Ovary (tissue), 9 donors: ENCODE results near the gene SMIM13. TPM values are rescaled to one million over a fixed set of nuclear protein-coding genes. Genes with fewer than 3 reads are reported as not detected.

Experiments used
- DNase-seq, 5 donors: peaks; one replicate each; pipeline ENCODE4 v3.0.0-alpha.2; 2019 to 2020
- H3K27ac ChIP-seq, 2 donors: fragments of 200-600 bp; one replicate each; pipeline versions ENCODE4 v1.5.1 to v1.8.0; 2019 to 2022
- H3K27me3 ChIP-seq: fragments of 200-600 bp; one replicate; pipeline ENCODE4 v1.8.0; 2022
- H3K36me3 ChIP-seq: fragments of 200-600 bp; sonication (generic); one replicate; pipeline ENCODE4 v1.5.1; 2019
- H3K4me1 ChIP-seq: one replicate; pipeline ENCODE4 v1.8.1; 2013; ENCODE audit warnings: mild to moderate bottlenecking, moderate library complexity; ENCODE audit not compliant: insufficient read depth
- H3K4me3 ChIP-seq: fragments of 200-600 bp; sonication (generic); one replicate; pipeline ENCODE4 v1.5.1; 2017
- H3K9me3 ChIP-seq, 2 donors: fragments of 200-600 bp in 1 of 2; sonication (generic) in 1 of 2; one replicate each; pipeline versions ENCODE4 v1.5.1 to v1.8.1; 2013 to 2019; ENCODE audit warnings: mild to moderate bottlenecking in 1 of 2, moderate library complexity in 1 of 2
- EP300 ChIP-seq: sonication (generic); formaldehyde crosslinking; IDR thresholded peaks from one replicate; pipeline ENCODE4 v1.6.1; 2017; ENCODE audit warnings: antibody characterized with exemption
- POLR2A ChIP-seq: fragments of 450-650 bp; IDR thresholded peaks from one replicate; pipeline ENCODE4 v1.6.1; 2017; ENCODE audit warnings: antibody characterized with exemption, mild to moderate bottlenecking, moderate library complexity
- WGBS, 3 donors: extraction: QIAGEN DNeasy Blood & Tissue Kit in 1 of 3; methylation state at CpG; one replicate each; pipeline versions ENCODE4 v1.1.5 to v1.1.7; 2013 to 2017; 5-methylcytosine and 5-hydroxymethylcytosine counted together
- intact Hi-C, 4 donors: fragments of 100-400 bp; cut with DNase I; formaldehyde crosslinking; loops; one replicate each; pipeline versions ENCODE4 v1.11.0 to v1.15.1; 2022 to 2023
- polyA plus RNA-seq, 2 donors: library from polyadenylated mRNA; stranded (reverse); fragments of 200-250 nt in 1 of 2; fragments of 350-450 nt in 1 of 2; fragmentation: Illumina TruSeq in 1 of 2; extraction: RNeasy Lipid Tissue Mini Kit (QIAGEN cat#74804) in 1 of 2; gene quantifications; one replicate each; pipeline ENCODE4 v1.2.3, GENCODE V29; 2013 to 2014
- total RNA-seq, 7 donors: library from RNA; depleted of rRNA in 2 of 7; stranded (reverse); fragments of >200 nt in 2 of 7; fragmentation: NEBNext Ultra II Directional in 3 of 7; extraction: Animal tissue kit (Norgen Biotek cat#: 25700) in 3 of 7; gene quantifications; one replicate each; pipeline versions ENCODE4 v1.1.0 to v1.2.4, GENCODE V29; 2016 to 2023
- TF ChIP-seq, protein P1 (sequence below), 3 donors: fragments of 450-650 bp in 2 of 3; fragments of 200-600 bp in 1 of 3; IDR thresholded peaks; one replicate each; pipeline versions ENCODE4 v1.5.1 to v1.8.0; 2016 to 2022; ENCODE audit warnings: antibody characterized with exemption in 3 of 3, mild to moderate bottlenecking in 1 of 3
- donor health status: DM: no; HTN: no; CAD: no; lungs with moderate emphysema.
- donor health status: DM: no; HTN: no; CAD: no.
- donor health status: Bipolar disorder and iron deficiency.
- donor health status: DM: yes; HTN: yes; CAD: no.
- donor health status: DM: no; HTN: no; CAD: no.
- donor health status: DM: yes; HTN: yes; CAD: no.

The SMIM13 gene
- total and polyA plus RNA-seq, 9 donors, result 3.6 to 8.4 (median 6.0) TPM

- no peak for DNase-seq
- no peak for TF ChIP-seq EP300
- TF ChIP-seq, protein P1, sequence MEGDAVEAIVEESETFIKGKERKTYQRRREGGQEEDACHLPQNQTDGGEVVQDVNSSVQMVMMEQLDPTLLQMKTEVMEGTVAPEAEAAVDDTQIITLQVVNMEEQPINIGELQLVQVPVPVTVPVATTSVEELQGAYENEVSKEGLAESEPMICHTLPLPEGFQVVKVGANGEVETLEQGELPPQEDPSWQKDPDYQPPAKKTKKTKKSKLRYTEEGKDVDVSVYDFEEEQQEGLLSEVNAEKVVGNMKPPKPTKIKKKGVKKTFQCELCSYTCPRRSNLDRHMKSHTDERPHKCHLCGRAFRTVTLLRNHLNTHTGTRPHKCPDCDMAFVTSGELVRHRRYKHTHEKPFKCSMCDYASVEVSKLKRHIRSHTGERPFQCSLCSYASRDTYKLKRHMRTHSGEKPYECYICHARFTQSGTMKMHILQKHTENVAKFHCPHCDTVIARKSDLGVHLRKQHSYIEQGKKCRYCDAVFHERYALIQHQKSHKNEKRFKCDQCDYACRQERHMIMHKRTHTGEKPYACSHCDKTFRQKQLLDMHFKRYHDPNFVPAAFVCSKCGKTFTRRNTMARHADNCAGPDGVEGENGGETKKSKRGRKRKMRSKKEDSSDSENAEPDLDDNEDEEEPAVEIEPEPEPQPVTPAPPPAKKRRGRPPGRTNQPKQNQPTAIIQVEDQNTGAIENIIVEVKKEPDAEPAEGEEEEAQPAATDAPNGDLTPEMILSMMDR (IDR thresholded peaks at IDR 0.05), result no peak
- no peak for TF ChIP-seq POLR2A
- no peaks in the 10 kb centered on the region for H3K27me3 ChIP-seq
- 82 to 91% (median 91%) methylated on average over 2 of the region's 2 CpGs for WGBS, 3 donors
- H3K27ac ChIP-seq, result no peak overlapping the region
- peaks cover 5% of the 10 kb centered on the region for H3K4me1 ChIP-seq
- H3K36me3 ChIP-seq, result no peaks in the 10 kb centered on the region
- no peak overlapping the region for H3K4me3 ChIP-seq
- intact Hi-C loops, result no loop called here
- no peaks in the 10 kb centered on the region for H3K9me3 ChIP-seq
Observed at GRCh38 chr6:11126876-11127275, 33.2 kb downstream of the SMIM13 start.

DNA sequence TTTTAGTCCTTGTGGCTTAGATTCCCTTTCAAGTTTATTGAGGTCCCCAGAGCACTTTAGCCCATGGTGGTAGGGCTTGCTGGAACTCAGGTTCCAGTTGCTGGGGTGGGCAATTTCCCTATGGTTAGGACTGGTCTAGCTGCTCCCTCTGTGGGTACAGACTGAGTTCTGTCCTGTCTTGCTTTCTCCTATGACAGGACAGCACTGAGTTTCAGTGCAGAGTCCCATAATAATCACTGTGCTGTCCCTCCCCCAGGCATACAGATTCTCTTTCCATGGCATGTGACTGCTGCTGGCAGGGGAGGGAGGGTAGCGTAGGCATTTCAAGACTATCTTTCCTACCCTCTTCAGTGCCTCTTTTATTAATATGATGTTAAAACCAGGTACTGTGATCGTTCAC is 35.0 kb downstream of the SMIM13 start:
- H3K4me1 ChIP-seq, result peaks cover 1% of the 10 kb centered on the region
- no peaks in the 10 kb centered on the region for H3K9me3 ChIP-seq
- H3K4me3 ChIP-seq, result no peak overlapping the region
- 95 to 98% (median 95%) methylated on average over 2 of the region's 2 CpGs for WGBS, 3 donors
- TF ChIP-seq POLR2A, result no peak
- no peak for TF ChIP-seq EP300
- TF ChIP-seq, protein P1 (IDR thresholded peaks at IDR 0.05), result no peak
- H3K27ac ChIP-seq, result no peak overlapping the region
- no peaks in the 10 kb centered on the region for H3K27me3 ChIP-seq
- no peaks in the 10 kb centered on the region for H3K36me3 ChIP-seq
- intact Hi-C loops, result no loop called here
- no peak for DNase-seq

- TF ChIP-seq POLR2A, result no peak
- TF ChIP-seq, protein P1 (IDR thresholded peaks at IDR 0.05), result no peak
- TF ChIP-seq EP300, result no peak
- intact Hi-C loops, result no loop called here
Observed at GRCh38 chr6:11129908-11130565, 36.4 kb downstream of the SMIM13 start.

DNA sequence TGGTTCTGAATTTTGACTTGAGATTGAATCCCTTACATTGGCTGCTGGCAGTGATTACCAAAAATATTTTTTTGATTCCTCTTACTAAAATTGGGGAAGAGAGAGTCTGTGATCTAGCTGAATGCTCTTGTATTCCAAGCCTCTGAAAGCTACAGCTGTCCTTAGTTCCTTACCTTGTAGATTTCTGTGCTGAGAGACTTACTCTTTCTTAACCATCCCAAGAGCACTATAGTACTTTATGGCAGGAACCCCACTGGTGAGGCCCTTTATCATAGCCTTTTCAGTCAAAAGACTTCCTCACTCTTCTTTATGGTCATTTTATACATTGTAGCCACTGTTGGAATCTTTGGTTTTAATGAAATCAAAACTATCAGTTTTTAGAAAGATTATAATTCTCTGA is 37.0 kb downstream of the SMIM13 start:
- no peak for DNase-seq
- Histone ChIP-seq H3K27me3 (no peaks in the 10 kb centered on the region), H3K36me3 (no peaks in the 10 kb centered on the region), H3K9me3 (no peaks in the 10 kb centered on the region), H3K4me1 (peaks cover 1% of the 10 kb centered on the region), H3K4me3 (no peak overlapping the region), H3K27ac (no peak overlapping the region)
- TF ChIP-seq POLR2A (no peak), EP300 (no peak)
- TF ChIP-seq, protein P1 (IDR thresholded peaks at IDR 0.05), result no peak
- intact Hi-C loops, result no loop called here

More at GRCh38 chr6:11129908-11130565, 36.4 kb downstream of the SMIM13 start:
- peaks cover 1% of the 10 kb centered on the region for H3K4me1 ChIP-seq
- H3K27me3 ChIP-seq, result no peaks in the 10 kb centered on the region
- DNase-seq, result no peak
- no peaks in the 10 kb centered on the region for H3K36me3 ChIP-seq
- no peaks in the 10 kb centered on the region for H3K9me3 ChIP-seq
- WGBS, 3 donors, result 89 to 96% (median 95%) methylated on average over 1 of the region's 1 CpG
- no peak overlapping the region for H3K27ac ChIP-seq
- H3K4me3 ChIP-seq, result no peak overlapping the region
